GM12873 (cell line): ENCODE data around the gene KDM8.

ENCODE experiments used
- CTCF ChIP-seq: IDR thresholded peaks from 2 replicates; pipeline ENCODE4 v1.5.1; 2012; ENCODE audit warnings: low read depth, mild to moderate bottlenecking, moderate library complexity, low read length, control low read depth; ENCODE audit not compliant: insufficient read depth; ENCODE audit errors: missing control alignments

KDM8 gene

GRCh38 chr16:27224271-27224737 lies 21.0 kb downstream of the KDM8 start:
- TF ChIP-seq CTCF: no peak

- TF ChIP-seq CTCF: no peak
Observed at GRCh38 chr16:27224741-27225300, 21.5 kb downstream of the KDM8 start.

GRCh38 chr16:27225536-27226360 lies 22.4 kb downstream of the KDM8 start:
- TF ChIP-seq CTCF: no peak

GRCh38 chr16:27226476-27226875 lies 23.1 kb downstream of the KDM8 start:
- no peak for TF ChIP-seq CTCF

GRCh38 chr16:27226976-27227705 lies 23.8 kb downstream of the KDM8 start:
- no peak for TF ChIP-seq CTCF

- TF ChIP-seq CTCF: no peak
Observed at GRCh38 chr16:27228045-27228444, 24.7 kb downstream of the KDM8 start.
